ENCODE measurements around the gene ZBTB7C.

Gene ZBTB7C

DNA sequence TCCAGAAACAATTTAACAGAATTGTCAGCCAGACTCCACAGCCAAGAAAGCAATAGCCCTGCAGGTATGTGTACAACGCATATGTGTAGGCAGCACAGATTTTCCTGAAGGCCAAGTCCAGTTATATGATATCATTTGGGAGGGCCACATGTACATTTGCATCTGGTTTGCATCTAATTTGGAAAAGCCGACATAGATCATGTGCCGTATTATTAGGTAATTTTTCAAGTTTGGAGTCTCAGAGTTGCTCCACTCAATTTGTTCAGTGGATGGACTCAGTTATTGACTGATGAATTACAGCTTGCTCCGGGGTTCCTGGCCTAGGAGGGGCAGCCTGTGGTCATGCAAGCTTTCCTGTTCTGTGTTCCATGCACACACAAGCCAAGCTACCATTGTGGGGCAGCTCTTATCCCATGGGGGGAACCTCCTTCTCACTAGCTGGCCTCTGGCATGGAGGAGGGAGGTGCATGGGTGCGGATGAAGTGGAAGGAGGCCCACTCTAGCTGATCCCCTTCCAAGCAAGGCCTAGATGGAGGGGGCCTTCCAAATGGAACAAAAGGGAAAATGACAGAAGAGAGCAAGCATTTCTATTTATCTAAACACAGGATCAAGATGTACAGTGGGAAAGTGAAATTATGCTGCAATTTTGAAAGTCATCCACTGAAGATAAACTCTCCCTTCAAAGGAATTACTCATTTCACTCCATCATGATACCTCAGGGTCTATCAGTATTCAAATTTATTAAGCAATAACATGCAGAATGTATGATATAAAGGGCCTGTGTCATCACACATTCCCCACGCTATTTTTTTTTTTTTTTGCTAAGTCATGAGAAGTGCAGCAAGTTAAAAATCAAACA, 276.2 kb downstream of the ZBTB7C start:
- no peak for DNase-seq (ENCODE audit: insufficient read length, low spot score)
- FAIRE-seq = no peak

DNA sequence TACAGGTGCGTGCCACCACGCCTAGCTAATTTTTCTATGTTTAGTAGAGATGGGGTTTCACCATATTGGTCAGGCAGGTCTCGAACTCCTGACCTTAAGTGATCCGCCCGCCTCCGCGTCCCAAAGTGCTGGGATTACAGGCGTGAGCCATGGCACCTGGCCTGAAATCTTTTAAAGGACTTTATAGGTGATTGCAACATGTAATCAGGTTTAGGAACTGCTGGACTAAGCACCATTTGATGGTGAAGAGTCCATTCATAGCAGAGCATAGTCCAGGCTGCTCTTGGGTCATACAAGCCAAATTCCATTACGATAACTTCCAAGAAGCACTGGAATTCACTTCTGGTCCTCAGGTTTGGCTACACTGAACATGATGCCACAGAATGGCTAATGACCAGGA, 278.1 kb downstream of the ZBTB7C start:
- DNase-seq (ENCODE audit: insufficient read length, low spot score) (no peak), FAIRE-seq (no peak)

DNA sequence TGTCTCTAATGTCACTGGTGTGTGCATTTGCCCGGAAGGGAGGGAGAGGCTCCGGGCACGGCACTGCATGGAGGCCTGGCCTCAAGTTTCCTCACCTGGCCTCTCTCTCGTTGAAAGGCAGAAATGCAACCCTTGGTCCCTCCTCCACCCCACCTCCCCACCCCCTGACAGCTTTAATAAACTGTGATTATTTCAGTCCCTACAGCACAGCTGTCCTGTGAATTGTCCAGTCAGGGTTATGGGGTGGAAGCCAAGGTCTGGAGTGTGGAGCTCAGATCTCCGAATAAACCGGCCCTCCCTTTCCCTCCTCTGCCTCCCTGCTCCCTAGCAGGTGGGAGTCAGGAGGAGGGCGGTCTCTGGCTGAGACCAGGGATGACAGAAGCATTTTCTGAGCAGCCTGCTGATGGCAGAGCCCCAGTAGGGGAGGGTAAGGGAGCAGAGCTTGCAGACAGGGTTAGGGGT, 279.5 kb downstream of the ZBTB7C start:
- no peak for FAIRE-seq
- no peak for DNase-seq (ENCODE audit: insufficient read length, low spot score)

DNA sequence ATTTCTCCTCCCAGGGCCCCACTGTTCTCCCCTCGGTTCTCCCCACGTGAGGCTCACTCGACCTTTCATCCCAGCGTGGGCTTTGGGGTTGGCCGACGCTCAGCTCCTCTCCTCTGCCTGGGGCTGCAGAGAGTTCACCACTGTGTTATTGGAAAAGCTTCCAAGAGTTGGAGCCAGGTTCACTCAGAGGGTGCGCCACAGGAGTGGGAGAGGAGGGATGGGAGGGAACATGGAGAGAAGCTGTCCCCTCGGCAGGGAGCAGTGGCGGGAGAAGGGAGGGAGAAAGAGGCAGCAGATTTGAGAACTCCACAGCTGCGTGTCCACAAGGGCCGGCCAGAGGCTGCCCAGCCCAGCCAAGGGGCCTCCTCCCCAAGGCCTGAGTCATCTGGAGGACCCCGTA, 281.6 kb downstream of the ZBTB7C start:
- FAIRE-seq (no peak), DNase-seq (ENCODE audit: insufficient read length, low spot score) (no peak)

DNA sequence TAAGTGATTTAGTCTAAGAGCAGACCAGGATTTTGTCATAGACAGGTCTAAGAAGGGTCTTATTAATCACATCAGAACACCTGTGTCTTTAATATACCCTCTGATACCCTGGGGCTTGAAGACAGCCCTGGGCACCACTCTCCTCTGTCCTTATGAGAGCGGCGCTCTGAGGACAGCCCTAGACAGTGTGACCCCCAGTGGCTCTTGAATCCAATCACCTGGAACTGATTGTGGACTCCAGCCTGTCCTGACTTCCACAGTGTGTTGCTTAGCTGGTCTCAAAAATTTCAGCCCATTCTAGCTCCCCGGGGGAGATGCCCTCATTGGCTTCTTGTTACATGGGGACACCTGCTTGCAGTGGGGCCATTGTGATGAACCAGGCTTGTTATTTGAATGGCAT, 282.9 kb downstream of the ZBTB7C start:
- DNase-seq (ENCODE audit: insufficient read length, low spot score) (no peak), FAIRE-seq (no peak)

DNA sequence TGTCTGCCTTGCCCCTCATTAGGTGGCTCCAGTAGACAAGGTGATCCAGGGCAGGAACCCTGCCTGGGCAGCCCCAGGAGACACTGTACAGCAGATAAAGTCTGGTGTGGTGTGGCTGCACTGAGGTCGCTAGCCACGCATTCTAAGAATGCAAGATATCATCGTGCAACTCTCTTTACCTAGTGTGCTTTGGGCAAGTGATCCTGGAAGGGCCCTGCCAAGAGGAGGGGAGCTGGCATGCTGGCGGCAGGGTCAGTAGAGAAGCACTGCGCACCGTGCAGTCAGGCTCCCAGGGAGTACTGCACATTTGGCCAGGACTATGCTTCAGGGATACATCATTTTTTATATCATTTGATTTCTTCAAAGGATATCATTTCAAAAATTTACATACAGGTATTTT, 283.5 kb downstream of the ZBTB7C start:
- FAIRE-seq (no peak), DNase-seq (ENCODE audit: insufficient read length, low spot score) (no peak)

DNA sequence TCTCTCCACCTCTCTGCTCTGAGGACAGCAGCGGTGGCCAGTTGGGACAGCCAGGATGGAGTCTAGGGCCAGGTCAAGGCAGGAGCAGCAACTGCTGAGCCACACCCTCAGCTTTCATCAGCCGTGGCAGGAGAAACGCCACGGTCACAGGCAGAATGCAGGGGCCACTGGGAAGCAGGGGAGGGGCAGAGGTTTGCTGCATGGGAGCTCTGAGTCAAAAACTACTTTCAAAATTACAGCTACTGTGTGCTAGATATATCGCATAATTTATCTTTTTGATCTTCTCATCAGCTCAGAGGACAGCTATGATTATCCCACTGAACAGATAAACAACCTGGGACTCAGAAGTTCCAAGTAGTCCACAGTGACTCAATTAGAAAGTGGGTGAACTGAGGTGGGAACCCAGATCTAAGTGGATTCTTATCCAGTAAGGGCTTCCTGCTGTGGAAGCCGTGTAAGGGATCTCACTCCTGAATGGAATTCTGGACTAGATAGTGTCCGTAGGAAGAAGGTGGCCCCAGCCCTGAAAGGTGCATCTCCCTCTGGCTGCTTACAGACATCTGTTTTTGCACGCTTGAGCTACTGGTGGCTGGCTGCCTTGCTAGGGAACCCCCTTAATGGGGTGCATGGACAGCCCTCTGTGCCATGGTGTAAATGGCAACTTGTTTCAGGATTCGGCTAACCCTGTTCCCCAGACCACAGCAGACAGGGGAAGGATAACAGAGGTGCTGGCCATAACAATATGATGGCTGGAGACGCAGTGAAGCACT, 284.1 kb downstream of the ZBTB7C start:
- FAIRE-seq (no peak), DNase-seq (ENCODE audit: insufficient read length, low spot score) (no peak)

DNA sequence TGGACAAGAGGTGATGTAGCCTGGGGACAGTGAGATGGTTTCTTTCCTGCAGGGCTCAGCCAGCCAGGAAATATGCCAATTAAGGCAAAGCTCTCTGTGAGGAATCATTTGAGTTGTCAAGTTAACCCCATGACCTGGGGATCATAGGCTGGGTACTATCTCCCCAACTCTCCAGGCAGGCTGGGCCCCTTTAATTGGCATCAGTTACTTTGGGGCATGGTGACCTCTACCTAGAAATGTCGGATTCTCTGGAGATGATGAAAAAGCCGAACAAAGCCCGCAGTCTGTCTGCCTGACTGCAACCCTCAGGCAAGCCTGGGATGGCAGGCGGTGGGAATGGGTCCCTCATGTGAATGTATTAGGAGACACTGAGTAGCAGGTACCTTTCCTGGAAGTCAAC, 285.2 kb downstream of the ZBTB7C start:
- FAIRE-seq (no peak), DNase-seq (ENCODE audit: insufficient read length, low spot score) (no peak)

DNA sequence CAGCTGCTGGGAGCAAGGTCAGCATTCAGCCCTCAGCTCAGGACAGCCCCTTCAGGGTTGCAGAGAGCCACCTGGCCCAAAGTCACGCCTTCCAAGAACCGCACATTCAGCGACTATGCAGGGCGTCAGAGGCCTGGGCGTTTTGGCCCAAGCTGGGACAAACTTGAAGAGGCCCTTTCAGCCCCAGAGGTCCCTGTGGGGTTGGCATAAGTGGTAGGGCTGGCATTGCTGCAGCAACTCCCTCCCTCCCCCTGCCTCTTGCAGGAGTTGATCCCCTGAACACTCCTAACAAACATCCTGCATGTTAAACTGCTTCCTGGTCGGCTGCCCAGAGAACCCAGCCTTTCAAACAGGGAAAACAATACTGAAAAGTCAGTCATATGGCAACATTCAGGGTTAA, 285.9 kb downstream of the ZBTB7C start:
- FAIRE-seq = no peak
- DNase-seq (ENCODE audit: insufficient read length, low spot score) = no peak

DNA sequence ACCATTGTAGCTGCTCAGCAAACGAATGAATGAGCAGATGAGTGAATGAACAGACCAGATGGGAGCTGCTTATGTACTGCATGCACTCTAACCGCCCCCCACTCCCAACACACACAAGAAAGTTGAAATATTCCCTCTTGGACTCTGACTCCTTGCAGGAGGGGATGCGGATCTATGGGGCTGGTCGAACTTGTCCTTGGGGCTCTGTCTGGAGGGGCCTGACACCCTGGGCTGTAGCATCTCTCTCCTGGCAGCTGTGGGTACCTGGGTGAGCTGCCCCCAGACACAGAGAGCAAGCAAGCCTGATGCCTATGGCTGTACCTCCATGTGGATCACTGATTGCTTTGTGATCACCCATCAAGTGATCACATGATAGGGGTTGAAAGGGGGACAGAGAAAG, 286.4 kb downstream of the ZBTB7C start:
- no peak for FAIRE-seq
- DNase-seq (ENCODE audit: insufficient read length, low spot score) = no peak

DNA sequence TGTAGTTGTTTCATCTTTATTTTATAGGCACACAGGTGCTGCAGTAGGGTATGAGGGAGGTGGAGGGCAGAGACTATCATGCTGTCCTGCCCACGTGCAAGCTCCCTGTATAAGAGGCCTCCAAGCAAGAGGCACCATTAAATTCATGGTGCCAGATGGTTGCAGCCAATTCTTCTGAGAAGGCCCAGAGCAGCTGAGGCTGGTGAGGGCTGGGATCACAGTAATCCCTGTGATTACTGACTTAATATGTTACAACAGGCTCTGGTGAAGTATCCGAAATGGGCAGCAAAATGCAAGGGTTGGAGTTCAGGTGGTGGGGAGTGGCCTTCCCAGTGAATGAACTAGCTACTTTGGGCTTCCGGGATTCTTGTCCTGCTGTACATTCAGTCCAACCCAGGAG, 286.8 kb downstream of the ZBTB7C start:
- no peak for DNase-seq (ENCODE audit: insufficient read length, low spot score)
- FAIRE-seq = no peak

DNA sequence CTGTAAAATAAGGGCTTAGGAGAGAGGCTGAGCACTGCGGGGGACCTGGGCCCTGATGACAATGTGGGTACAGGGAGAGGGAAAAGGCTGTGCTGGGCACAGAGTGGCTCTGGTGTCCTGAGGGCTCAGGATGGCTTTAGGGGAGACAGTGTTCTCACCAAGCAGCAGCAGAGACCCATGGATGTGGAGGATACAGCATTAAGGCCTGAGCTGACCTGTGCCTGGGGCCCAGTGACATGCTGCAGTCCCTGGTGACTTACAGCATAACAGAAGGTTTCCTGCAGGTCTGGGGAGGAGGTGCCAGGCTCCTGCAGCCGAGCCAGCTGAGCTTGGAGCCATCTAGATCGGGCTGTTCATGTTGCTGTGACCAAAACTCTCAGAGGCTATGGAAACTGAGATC, 287.4 kb downstream of the ZBTB7C start:
- FAIRE-seq = no peak
- DNase-seq (ENCODE audit: insufficient read length, low spot score) = no peak

DNA sequence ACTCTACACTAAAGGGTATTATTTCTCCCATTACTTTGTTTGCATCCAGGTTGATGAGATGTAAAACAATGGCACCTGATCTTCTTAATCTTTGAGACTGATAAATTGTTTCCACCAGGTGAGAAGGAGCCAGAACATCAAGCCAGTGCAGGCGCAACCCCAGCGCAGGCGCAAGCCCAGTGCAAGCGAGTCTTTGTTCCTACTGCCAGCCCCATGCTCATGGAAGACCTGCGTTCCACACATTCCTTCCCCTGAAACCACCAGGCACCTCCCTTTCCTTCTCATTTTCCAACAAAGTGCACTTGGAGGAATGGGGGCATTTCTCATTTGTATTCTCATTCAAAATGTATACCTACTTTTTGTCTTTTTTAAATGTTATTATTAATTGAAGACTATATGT, 290.0 kb downstream of the ZBTB7C start:
- DNase-seq (ENCODE audit: insufficient read length, low spot score) = no peak
- no peak for FAIRE-seq

DNA sequence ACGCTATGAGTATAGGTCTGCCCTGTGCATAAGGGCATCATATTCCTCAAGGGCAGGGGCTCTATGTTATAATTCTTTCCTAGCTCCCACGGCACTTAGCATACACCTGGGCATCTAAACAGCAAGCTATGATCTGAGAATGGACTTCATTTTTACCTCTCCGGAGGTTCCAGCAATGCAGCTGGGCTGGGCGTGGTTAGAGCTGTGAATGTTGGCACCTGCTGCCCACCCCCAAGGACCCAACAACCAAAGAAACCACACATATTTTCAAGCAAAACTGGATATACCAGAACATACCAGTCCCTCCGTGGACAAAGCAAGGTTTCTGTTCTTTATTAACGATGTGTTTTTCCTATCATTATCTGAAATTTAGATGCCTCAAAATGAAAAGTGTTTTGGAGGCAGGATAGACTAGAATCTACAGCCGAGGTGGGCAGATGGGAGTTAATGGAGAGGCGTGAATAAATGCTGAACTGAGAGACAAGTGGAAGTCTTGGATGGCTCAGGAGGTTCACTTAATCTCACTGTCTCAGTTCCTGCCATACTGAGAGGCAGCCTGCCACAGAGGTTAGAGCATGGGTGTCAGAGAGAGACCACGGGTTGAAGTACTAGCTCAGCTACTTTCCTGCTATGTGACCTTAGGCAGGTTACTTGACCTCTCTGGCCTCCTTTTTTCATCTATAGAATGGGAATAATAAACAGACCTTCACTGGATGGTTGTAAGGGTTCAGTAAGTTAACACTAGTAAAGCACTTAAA, 292.1 kb downstream of the ZBTB7C start:
- DNase-seq (ENCODE audit: insufficient read length, low spot score) (no peak), FAIRE-seq (no peak)

DNA sequence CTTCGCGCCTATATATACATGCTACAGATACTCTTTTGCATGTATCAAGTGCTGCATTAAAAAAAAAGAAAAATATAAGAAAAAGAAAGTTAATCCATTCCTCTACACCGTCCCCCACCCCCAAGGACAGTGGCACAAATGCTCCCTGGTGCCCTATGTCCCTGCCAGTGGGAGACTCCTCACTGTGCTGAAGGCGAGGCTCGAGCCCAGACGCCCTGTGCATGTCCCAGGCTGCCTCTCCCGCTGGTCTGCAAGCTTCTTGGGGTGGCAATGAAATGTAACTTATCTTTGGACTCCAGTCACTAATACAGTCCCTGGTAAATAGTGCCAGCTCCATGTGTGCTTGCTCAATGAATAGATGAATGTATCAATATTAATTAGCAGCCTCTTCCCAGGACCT, 293.2 kb downstream of the ZBTB7C start:
- FAIRE-seq (no peak), DNase-seq (ENCODE audit: insufficient read length, low spot score) (no peak)

DNA sequence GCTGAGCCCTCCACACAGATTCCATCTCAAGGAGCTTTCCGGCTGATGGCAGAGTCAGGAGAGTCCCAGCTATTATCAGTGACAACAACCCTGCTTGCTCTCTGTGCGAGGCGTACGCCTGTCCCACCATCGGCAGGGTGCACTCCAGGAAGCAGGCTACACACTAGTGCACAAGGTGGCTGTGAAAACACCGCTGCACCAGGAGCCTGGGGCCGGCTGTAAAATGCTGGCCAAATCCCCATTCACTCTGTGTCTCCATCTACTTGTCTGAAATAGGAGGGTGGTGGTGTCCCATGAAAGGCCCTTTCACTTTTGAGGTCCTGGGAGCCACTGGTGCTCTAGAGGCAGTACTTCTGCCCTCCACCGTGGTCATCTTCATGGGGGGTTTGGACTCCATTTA, 295.5 kb downstream of the ZBTB7C start:
- no peak for DNase-seq (ENCODE audit: insufficient read length, low spot score)
- no peak for FAIRE-seq

DNA sequence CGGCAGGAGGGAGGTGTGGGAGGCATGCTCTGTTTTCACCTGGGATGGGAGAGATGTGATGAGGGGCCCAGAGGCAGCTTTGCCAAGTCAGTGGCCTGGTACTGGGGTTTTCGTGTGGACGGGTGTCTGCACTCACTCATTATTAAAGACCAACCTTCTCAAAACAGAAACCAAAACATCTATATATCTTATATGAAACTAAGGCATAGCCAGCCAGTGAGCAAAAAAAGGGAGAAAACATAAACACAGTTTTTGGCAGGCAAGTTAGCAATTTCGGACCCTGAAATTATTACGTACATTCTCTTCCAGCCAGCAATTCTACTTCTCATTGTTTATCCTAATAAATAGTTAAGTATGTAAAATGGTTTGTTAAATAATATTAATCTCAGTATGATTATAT, 297.6 kb downstream of the ZBTB7C start:
- DNase-seq (ENCODE audit: insufficient read length, low spot score) (no peak), FAIRE-seq (no peak)

DNA sequence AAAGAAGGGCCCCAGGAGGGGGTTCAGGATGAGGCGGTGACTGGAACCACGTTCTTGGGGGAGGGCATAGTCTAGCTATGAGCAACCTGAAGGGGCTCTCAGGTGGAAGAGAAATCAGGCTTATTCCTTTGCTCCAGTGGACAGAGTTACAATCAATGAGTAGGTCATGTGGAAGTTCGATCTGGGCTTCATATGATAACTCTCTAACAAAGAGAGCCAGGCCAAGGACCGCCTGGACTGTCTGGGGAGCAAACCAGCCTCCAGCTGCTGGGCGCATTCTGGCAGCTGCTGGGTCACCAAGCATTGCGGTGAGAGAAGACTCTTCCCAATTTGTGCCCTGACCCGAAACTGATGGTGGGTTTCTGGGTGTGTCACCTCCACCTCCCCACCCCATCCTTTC, 298.4 kb downstream of the ZBTB7C start:
- FAIRE-seq (no peak), DNase-seq (ENCODE audit: insufficient read length, low spot score) (no peak)

DNA sequence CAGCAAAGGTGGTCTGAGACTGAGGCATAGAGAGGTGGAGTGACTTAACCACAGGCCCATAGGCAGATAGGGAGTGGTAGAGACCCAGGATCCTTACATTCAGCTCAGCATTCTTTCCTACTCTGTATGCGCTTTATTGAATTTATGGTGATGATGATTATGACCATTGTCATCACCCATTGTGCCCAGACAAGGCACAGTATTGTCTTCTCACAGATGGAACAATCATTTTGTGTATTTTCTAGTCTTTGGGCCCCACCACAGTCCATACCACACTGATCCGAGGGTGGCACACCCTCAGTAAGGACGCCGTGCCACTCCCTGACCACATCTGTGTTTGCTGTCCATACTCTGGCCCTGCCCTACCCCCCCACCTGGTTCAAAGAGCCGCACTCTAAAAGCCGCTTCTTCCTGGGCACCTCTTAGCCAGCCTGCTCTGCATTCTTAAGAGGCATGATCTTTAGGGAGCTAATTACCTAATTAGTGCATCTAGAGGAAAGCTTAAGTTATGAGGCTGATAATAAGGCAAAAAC, 299.2 kb downstream of the ZBTB7C start:
- DNase-seq (ENCODE audit: insufficient read length, low spot score) (no peak), FAIRE-seq (no peak)

DNA sequence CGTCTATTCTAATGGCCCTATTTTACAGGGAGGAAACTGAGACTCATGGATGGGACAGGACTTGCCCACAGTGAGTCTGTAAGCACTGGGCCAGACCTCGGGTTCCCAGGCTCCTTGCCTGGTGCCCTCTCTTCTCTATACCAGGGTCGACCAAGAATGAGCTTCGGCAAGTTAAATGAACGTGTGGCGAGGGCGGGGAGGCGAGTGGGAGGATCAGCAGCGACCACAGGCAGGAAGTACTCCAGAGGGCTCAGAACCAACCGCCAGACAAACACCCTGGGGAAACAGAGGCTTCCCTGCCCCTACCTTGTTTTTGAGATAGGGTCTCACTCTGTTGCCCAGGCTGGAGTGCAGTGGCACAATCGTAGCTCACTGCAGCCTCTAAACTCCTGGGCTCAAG, 301.0 kb downstream of the ZBTB7C start:
- FAIRE-seq = no peak
- no peak for DNase-seq (ENCODE audit: insufficient read length, low spot score)
